PC-3 (cell line): ENCODE measurements around the gene ISY1.

ENCODE experiments used
- CTCF ChIP-seq: fragments of 300-600 bp; sonication (generic); conservative IDR thresholded peaks from 2 replicates; pipeline ENCODE4 v1.5.1; 2017; ENCODE audit warnings: antibody characterized with exemption, low read depth, mild to moderate bottlenecking, low read length
- EZH2phosphoT487 ChIP-seq: fragments of 300-600 bp; sonication (generic); IDR thresholded peaks from 2 replicates; pipeline ENCODE4 v1.6.1; 2018; ENCODE audit warnings: mild to moderate bottlenecking, antibody characterized with exemption, low read length, borderline replicate concordance

DNA sequence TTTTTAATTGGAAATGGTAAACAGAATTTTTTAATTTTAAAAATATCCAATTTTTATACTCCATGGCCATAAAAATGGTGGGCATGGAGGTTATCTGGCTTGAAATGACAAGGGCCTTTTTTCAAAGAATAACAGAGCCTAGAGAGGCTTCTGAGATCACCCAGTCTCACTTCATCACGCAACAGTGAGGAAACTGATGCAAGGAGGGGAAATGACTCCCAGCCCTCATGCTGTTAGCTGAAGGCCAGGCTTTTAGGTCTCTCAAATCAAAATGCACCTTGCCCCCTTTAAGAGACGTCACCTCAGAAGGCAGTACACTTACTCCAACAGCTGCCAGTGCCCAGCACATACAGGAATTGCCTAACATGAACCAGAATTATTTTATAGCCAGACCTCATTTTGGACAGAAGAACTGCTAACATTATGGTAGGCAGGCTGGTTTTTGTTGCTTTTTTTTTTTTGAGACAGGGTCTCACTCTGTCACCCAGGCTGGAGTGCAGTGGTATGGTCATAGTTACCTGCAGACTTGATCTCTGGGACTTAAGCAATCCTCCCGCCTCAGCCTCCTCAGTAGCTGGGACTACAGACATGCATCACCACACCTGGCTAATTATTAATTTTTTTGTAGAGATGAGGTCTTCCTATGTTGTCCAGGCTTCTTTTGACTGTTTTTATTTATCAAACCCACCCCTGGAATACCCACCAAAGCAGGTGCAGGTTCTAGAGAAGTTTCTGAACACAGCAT is 48.4 kb downstream of the ISY1 start:
- no peak for TF ChIP-seq CTCF
- no peak for TF ChIP-seq EZH2phosphoT487
